GM21528 (cell line): ENCODE results near the gene PRKCH.
"Not testable (repeated sequence)": the region's sequence is repeated elsewhere in the genome, so short reads cannot be mapped to it uniquely, and the experiment has no call there.

Experiments used
- ATAC-seq: cut with Tn5 transposase; IDR thresholded peaks from one replicate; pipeline ENCODE4 v1.9.1; 2021; ENCODE audit warnings: mild to moderate bottlenecking, moderate library complexity; ENCODE audit not compliant: unreplicated experiment, low FRiP score

The PRKCH gene

GRCh38 chr14:61304688-61305087 is 16.7 kb upstream of the PRKCH start:
- ATAC-seq: no peak

GRCh38 chr14:61308198-61308597 is 13.2 kb upstream of the PRKCH start:
- ATAC-seq: no peak

GRCh38 chr14:61308701-61309100 is 12.7 kb upstream of the PRKCH start:
- not testable (repeated sequence) for ATAC-seq

GRCh38 chr14:61315313-61315712 is 6.1 kb upstream of the PRKCH start:
- no peak for ATAC-seq

GRCh38 chr14:61319086-61319485 is 2.3 kb upstream of the PRKCH start:
- ATAC-seq: no peak

- ATAC-seq: no peak
Observed at GRCh38 chr14:61319706-61320105, 1.7 kb upstream of the PRKCH start.

- ATAC-seq: not testable (repeated sequence)
Observed at GRCh38 chr14:61320170-61320569, 1.2 kb upstream of the PRKCH start.

- ATAC-seq: peak; percentile 9
Observed at GRCh38 chr14:61320806-61321384, 484 bp upstream of the PRKCH start.

GRCh38 chr14:61322011-61322798 is 826 bp downstream of the PRKCH start:
- peak; percentile 26 for ATAC-seq

GRCh38 chr14:61322799-61323290 is 1.5 kb downstream of the PRKCH start:
- ATAC-seq: no peak

- ATAC-seq: no peak
Observed at GRCh38 chr14:61323970-61324369, 2.6 kb downstream of the PRKCH start.

GRCh38 chr14:61325166-61325565 is 3.8 kb downstream of the PRKCH start:
- no peak for ATAC-seq

GRCh38 chr14:61326146-61326545 is 4.8 kb downstream of the PRKCH start:
- no peak for ATAC-seq

GRCh38 chr14:61326847-61327246 is 5.5 kb downstream of the PRKCH start:
- ATAC-seq: no peak

- ATAC-seq: no peak
Observed at GRCh38 chr14:61328626-61329262, 7.4 kb downstream of the PRKCH start.

GRCh38 chr14:61329478-61330051 is 8.2 kb downstream of the PRKCH start:
- peak; percentile 60 for ATAC-seq

- no peak for ATAC-seq
Observed at GRCh38 chr14:61330511-61330910, 9.1 kb downstream of the PRKCH start.

- ATAC-seq: no peak
Observed at GRCh38 chr14:61331992-61332657, 10.7 kb downstream of the PRKCH start.

- ATAC-seq: no peak
Observed at GRCh38 chr14:61332658-61333029, 11.3 kb downstream of the PRKCH start.

GRCh38 chr14:61333087-61333486 is 11.7 kb downstream of the PRKCH start:
- ATAC-seq: no peak
